HepG2 (cell line): ENCODE measurements around the gene CEP135. TPM values are rescaled to one million over a fixed set of nuclear protein-coding genes. Genes with fewer than 3 reads are reported as not detected.

Experiments
- ARID2 ChIP-seq: sonication (generic); formaldehyde crosslinking; IDR thresholded peaks from 2 replicates; pipeline ENCODE4 v1.8.1; 2022; ENCODE audit warnings: mild to moderate bottlenecking, missing genetic modification reagents, borderline replicate concordance
- BRD4 ChIP-seq: sonication (generic); formaldehyde crosslinking; IDR thresholded peaks from 2 replicates; pipeline ENCODE4 v1.4.0; 2020; ENCODE audit warnings: missing genetic modification reagents
- GATA4 ChIP-seq: sonication (generic); IDR thresholded peaks from 2 replicates; pipeline ENCODE4 v1.6.1; 2016; ENCODE audit warnings: antibody characterized with exemption, low read depth, borderline replicate concordance
- HMGXB4 ChIP-seq, 2 experiments: sonication (generic) in 1 of 2; formaldehyde crosslinking in 1 of 2; IDR thresholded peaks; 2 replicates each; pipeline versions ENCODE4 v1.4.0 to v1.6.1; 2018 to 2020; ENCODE audit warnings: missing genetic modification reagents in 2 of 2, borderline replicate concordance in 1 of 2, low read depth in 1 of 2, mild to moderate bottlenecking in 1 of 2, missing biosample characterization in 1 of 2
- KLF16 ChIP-seq, 2 experiments: sonication (generic) in 1 of 2; formaldehyde crosslinking in 1 of 2; IDR thresholded peaks; 2 replicates each; pipeline versions ENCODE4 v1.6.1 to v1.8.0; 2016 to 2023; ENCODE audit warnings: missing genetic modification reagents in 2 of 2, missing compliant biosample characterization in 1 of 2
- MIER3 ChIP-seq: IDR thresholded peaks from 2 replicates; pipeline ENCODE4 v1.6.1; 2016; ENCODE audit warnings: missing compliant biosample characterization, borderline replicate concordance
- PAWR ChIP-seq: sonication (generic); formaldehyde crosslinking; IDR thresholded peaks from 2 replicates; pipeline ENCODE4 v1.4.0; 2020; ENCODE audit warnings: missing genetic modification reagents, mild to moderate bottlenecking, borderline replicate concordance
- SIN3B ChIP-seq: fragments of 150-350 bp; IDR thresholded peaks from 2 replicates; pipeline ENCODE4 v1.6.1; 2014; ENCODE audit warnings: low read length
- SPEN ChIP-seq: sonication (generic); formaldehyde crosslinking; IDR thresholded peaks from 2 replicates; pipeline ENCODE4 v1.5.1; 2020; ENCODE audit warnings: low read depth, mild to moderate bottlenecking, missing genetic modification reagents
- TIGD3 ChIP-seq: sonication (generic); formaldehyde crosslinking; IDR thresholded peaks from 2 replicates; pipeline ENCODE4 v1.5.1; 2020; ENCODE audit warnings: mild to moderate bottlenecking, missing genetic modification reagents, borderline replicate concordance
- ZNF280D ChIP-seq: sonication (generic); formaldehyde crosslinking; IDR thresholded peaks from 2 replicates; pipeline ENCODE4 v1.5.1; 2020; ENCODE audit warnings: mild to moderate bottlenecking, missing genetic modification reagents
- ZNF331 ChIP-seq: sonication (generic); formaldehyde crosslinking; IDR thresholded peaks from 2 replicates; pipeline ENCODE4 v1.4.0; 2020; ENCODE audit warnings: missing genetic modification reagents
- ZNF441 ChIP-seq: sonication (generic); formaldehyde crosslinking; IDR thresholded peaks from 2 replicates; pipeline ENCODE4 v1.7.0; 2021; ENCODE audit warnings: missing genetic modification reagents, borderline replicate concordance
- ZNF451 ChIP-seq: sonication (generic); formaldehyde crosslinking; IDR thresholded peaks from 2 replicates; pipeline ENCODE4 v1.5.0; 2020; ENCODE audit warnings: mild to moderate bottlenecking, missing genetic modification reagents
- ZNF646 ChIP-seq: sonication (generic); formaldehyde crosslinking; IDR thresholded peaks from 2 replicates; pipeline ENCODE4 v1.9.0; 2021; ENCODE audit warnings: mild to moderate bottlenecking, missing genetic modification reagents
- polyA plus RNA-seq, 8 experiments: library from polyadenylated mRNA; depleted of rRNA in 3 of 8; stranded (reverse) in 7 of 8; unstranded in 1 of 8; fragments of >200 nt; fragmentation: Illumina TruSeq in 4 of 8; extraction: Trizol in 4 of 8; gene quantifications; 2 replicates each; pipeline versions ENCODE4 v1.2.1 to v1.2.3, GENCODE V29; 2011 to 2016; ENCODE audit warnings: low read depth in 4 of 8, missing spikeins in 1 of 8, mixed read lengths in 1 of 8; ENCODE audit not compliant: insufficient read depth in 1 of 8
- total RNA-seq, 5 experiments: library from RNA; depleted of rRNA; stranded (reverse); fragments of >200 nt; fragmentation: Illumina TruSeq; extraction: Trizol; gene quantifications; 2 replicates each; pipeline ENCODE4 v1.2.3, GENCODE V29; 2016; ENCODE audit warnings: low read depth in 1 of 5

Gene CEP135
- total and polyA plus RNA-seq, 2 of the 13 experiments (the other 11 are each of a cell fraction or from before 2014, with no cell fraction given) = 1.7 to 8.8 TPM

- TF ChIP-seq ZNF646 (CRISPR knock-in tag) (no peak), TIGD3 (CRISPR knock-in tag) (no peak), ZNF331 (CRISPR knock-in tag) (0 out of 2 replicates have a peak, but pooled peaks have one; percentile 55), GATA4 (no peak), ARID2 (CRISPR knock-in tag) (peak; percentile 20; the same call in 1 of the 2 replicates), ZNF441 (peak; percentile 65; the same call in 1 of the 2 replicates), MIER3 (CRISPR knock-in tag) (peak; percentile 74; the same call in 1 of the 2 replicates), BRD4 (CRISPR knock-in tag) (peak; percentile 92), HMGXB4 (CRISPR knock-in tag; IDR thresholded peaks at IDR 0.05; ENCODE audit: borderline replicate concordance in 1 of 2, low read depth in 1 of 2) (peak; percentile 94 to 97), KLF16 (CRISPR knock-in tag; IDR thresholded peaks at IDR 0.05) (peak in 1 of 2 experiments; percentile 90; a peak in 2 of 4 replicates), ZNF451 (CRISPR knock-in tag) (peak; percentile 79), SPEN (CRISPR knock-in tag) (peak; percentile 94), PAWR (CRISPR knock-in tag) (no peak), ZNF280D (CRISPR knock-in tag) (0 out of 2 replicates have a peak, but pooled peaks have one; percentile 69), SIN3B (peak; percentile 96)
Measured at GRCh38 chr4:55948726-55949481, at the start of gene CEP135 (continued).
